B cell (primary cell): ENCODE results near the gene SAT2. TPM values are rescaled to one million over a fixed set of nuclear protein-coding genes. Genes with fewer than 3 reads are reported as not detected.

ENCODE experiments used
- ATAC-seq: fragments of 200-7000 bp; cut with Tn5 transposase; one replicate; pipeline ENCODE4 v1.10.0; 2021; ENCODE audit warnings: low read depth, mild to moderate bottlenecking, moderate number of reproducible peaks, moderate library complexity
- CTCF ChIA-PET: fragments of 350-600 bp; sonication (Branson Sonifier 250); formaldehyde crosslinking; loops from one replicate; lab custom pipeline; 2021; ENCODE audit warnings: antibody characterized with exemption, inconsistent platforms; lab: Charles Lee
- POLR2A ChIA-PET: fragments of 350-600 bp; sonication (Branson Sonifier 250); formaldehyde crosslinking; loops from one replicate; lab custom pipeline; 2021; ENCODE audit warnings: antibody characterized with exemption; lab: Charles Lee
- DNase-seq: peaks from one replicate; pipeline ENCODE4 v3.0.0; 2013
- H2AFZ ChIP-seq: 2 replicates; pipeline ENCODE4 v1.6.1; 2012; ENCODE audit warnings: mild to moderate bottlenecking, low read depth, low read length; ENCODE audit not compliant: insufficient read depth, poor library complexity, severe bottlenecking
- H3K27ac ChIP-seq, 2 donors: 1 replicate in 1 of 2; 2 replicates in 1 of 2; pipeline ENCODE4 v1.5.1; 2012 to 2013; ENCODE audit warnings: low read length in 2 of 2, mild to moderate bottlenecking in 2 of 2, moderate library complexity in 1 of 2
- H3K27me3 ChIP-seq, 4 experiments: fragments of 200-600 bp in 1 of 4; sonication (generic) in 1 of 4; replicated peaks in 1 of 4; 1 replicate in 2 of 4; 2 replicates in 2 of 4; pipeline versions ENCODE4 v1.6.1 to v1.7.0; 2013 to 2016; ENCODE audit warnings: low read length in 3 of 4, mild to moderate bottlenecking in 2 of 4, mixed read lengths in 1 of 4, moderate library complexity in 1 of 4; ENCODE audit not compliant: insufficient read depth in 4 of 4, control insufficient read depth in 3 of 4; ENCODE audit errors: control extremely low read depth in 1 of 4
- H3K36me3 ChIP-seq, 2 experiments: replicated peaks in 1 of 2; 1 replicate in 1 of 2; 2 replicates in 1 of 2; pipeline versions ENCODE4 v1.6.1 to v1.7.1; 2013; ENCODE audit warnings: low read length in 1 of 2; ENCODE audit not compliant: insufficient read depth in 2 of 2, control insufficient read depth in 1 of 2; ENCODE audit errors: control extremely low read depth in 1 of 2, extremely low read depth in 1 of 2
- H3K4me1 ChIP-seq, 2 donors: fragments of 200-600 bp in 1 of 2; sonication (generic) in 1 of 2; 1 replicate in 1 of 2; 2 replicates in 1 of 2; pipeline versions ENCODE4 v1.5.1 to v1.6.1; 2013 to 2017; ENCODE audit warnings: low read length in 2 of 2; ENCODE audit not compliant: control insufficient read depth in 2 of 2, insufficient read depth in 2 of 2
- H3K4me2 ChIP-seq: replicated peaks from 2 replicates; pipeline ENCODE3; 2012; ENCODE audit warnings: mild to moderate bottlenecking, low read depth, low read length; ENCODE audit not compliant: poor library complexity, severe bottlenecking
- H3K4me3 ChIP-seq, 5 experiments: fragments of 200-600 bp in 1 of 5; sonication (generic) in 1 of 5; 1 replicate in 3 of 5; 2 replicates in 2 of 5; pipeline versions ENCODE4 v1.5.1 to v1.7.0; 2011 to 2016; ENCODE audit warnings: low read length in 4 of 5, mild to moderate bottlenecking in 4 of 5, low read depth in 2 of 5, control low read depth in 1 of 5, moderate library complexity in 1 of 5; ENCODE audit not compliant: insufficient read depth in 1 of 5; ENCODE audit errors: control extremely low read depth in 1 of 5, extremely low read depth in 1 of 5
- H3K79me2 ChIP-seq: fragments of 200-600 bp; sonication (generic); one replicate; pipeline ENCODE4 v1.6.0; 2016; ENCODE audit warnings: low read length; ENCODE audit not compliant: control insufficient read depth, insufficient read depth
- H3K9ac ChIP-seq: fragments of 200-600 bp; sonication (generic); 2 replicates; pipeline ENCODE4 v1.6.1; 2017; ENCODE audit warnings: mild to moderate bottlenecking, low read length, moderate library complexity
- H3K9me3 ChIP-seq, 3 donors: one replicate each; pipeline versions ENCODE4 v1.6.1 to v1.7.1; 2013; ENCODE audit warnings: low read length in 2 of 3; ENCODE audit not compliant: control insufficient read depth in 2 of 3, insufficient read depth in 1 of 3; ENCODE audit errors: control extremely low read depth in 1 of 3
- H4K20me1 ChIP-seq: 2 replicates; pipeline ENCODE4 v1.6.0; 2012; ENCODE audit warnings: mild to moderate bottlenecking, low read length; ENCODE audit not compliant: insufficient read depth, control insufficient read depth, poor library complexity, severe bottlenecking
- H3K27ac Mint-ChIP-seq: one replicate; pipeline ENCODE4 v1.8.0; 2021; ENCODE audit warnings: mixed read lengths
- H3K27me3 Mint-ChIP-seq: one replicate; pipeline ENCODE4 v1.8.0; 2021; ENCODE audit warnings: mixed read lengths
- H3K4me1 Mint-ChIP-seq: one replicate; pipeline ENCODE4 v1.8.0; 2021; ENCODE audit warnings: mixed read lengths
- H3K4me3 Mint-ChIP-seq: one replicate; pipeline ENCODE4 v1.8.0; 2021; ENCODE audit warnings: mixed read lengths
- H3K9me3 Mint-ChIP-seq: one replicate; pipeline ENCODE4 v1.8.0; 2022; ENCODE audit warnings: mixed read lengths; ENCODE audit not compliant: insufficient read depth
- CTCF ChIP-seq: fragments of 200-600 bp; IDR thresholded peaks from one replicate; pipeline ENCODE4 v1.8.0; 2022; ENCODE audit warnings: antibody characterized with exemption, mild to moderate bottlenecking
- EZH2 ChIP-seq: IDR thresholded peaks from 2 replicates; pipeline ENCODE4 v1.6.1; 2012; ENCODE audit warnings: borderline replicate concordance, low read depth, mild to moderate bottlenecking, moderate library complexity, low read length; ENCODE audit not compliant: insufficient read depth, poor library complexity, severe bottlenecking
- WGBS: methylation state at CpG from one replicate; pipeline ENCODE4 v1.1.5; 2013; ENCODE audit warnings: missing lambda C conversion rate; ENCODE audit not compliant: insufficient coverage; 5-methylcytosine and 5-hydroxymethylcytosine counted together
- intact Hi-C: fragments of 100-400 bp; cut with micrococcal nuclease; formaldehyde crosslinking; loops from one replicate; pipeline ENCODE4 v1.10.0; 2022
- polyA plus RNA-seq: library from polyadenylated mRNA; depleted of rRNA; stranded (reverse); fragments of >200 nt; gene quantifications from 2 replicates; pipeline ENCODE4 v1.2.3, GENCODE V29; 2012
- total RNA-seq, 2 donors: library from RNA; stranded (reverse); fragments of 120-200 nt in 1 of 2; gene quantifications; 1 replicate in 1 of 2; 2 replicates in 1 of 2; pipeline versions ENCODE4 v1.2.3 to v1.2.4, GENCODE V29; 2013 to 2022

SAT2 gene
- total and polyA plus RNA-seq, 2 donors (not counting 1 experiment from before 2014, with no cell fraction given): 33.8 to 68.8 TPM

- Mint-ChIP-seq H3K27me3 (peaks cover 49% of the 10 kb centered on the region), H3K4me1 (peaks cover 19% of the 10 kb centered on the region), H3K27ac (peak within 1 kb of the TSS; percentile 20), H3K9me3 (no peaks in the 10 kb centered on the region), H3K4me3 (peak within 1 kb of the TSS; percentile 91)
- intact Hi-C loops: loop anchor here (1.0 to 2.0 kb wide), 3 partner anchors 23 to 36 kb away; partner anchors contain the start of genes SAT2 and TP53
- Histone ChIP-seq H3K27me3 (peaks cover 0 to 53% (median 29%) of the 10 kb centered on the region in 4 experiments), H3K9me3 (peaks cover 0 to 6% (median 0%) of the 10 kb centered on the region in 3 donors), H3K4me2 (peak within 1 kb of the TSS; percentile 97), H3K9ac (peak within 1 kb of the TSS; percentile 67), H2AFZ (peak within 1 kb of the TSS; percentile 77), H3K4me3 (peak within 1 kb of the TSS; percentile 26 to 74 (median 47)), H3K4me1 (peaks cover 20 to 24% of the 10 kb centered on the region in 2 donors), H3K27ac (no peak within 1 kb of the TSS), H4K20me1 (no peaks in the 10 kb centered on the region), H3K36me3 (no peaks in the 10 kb centered on the region), H3K79me2 (no peaks in the 10 kb centered on the region)
- DNase-seq (peak; percentile 87), ATAC-seq (peak; percentile 85)
- CTCF ChIA-PET: interaction anchor here (1.0 to 1.7 kb wide), 3 partner anchors 18 to 37 kb away, joined by 6 to 9 read pairs (median 7); partner anchors contain the start of genes FXR2 and TP53
- TF ChIP-seq EZH2 (no peak), CTCF (no peak)
- 0% methylated on average over 23 of the region's 34 CpGs for WGBS
- POLR2A ChIA-PET: interaction anchor here (0.5 to 2.2 kb wide), 6 partner anchors 16 to 91 kb away, joined by 3 to 10 read pairs (median 6); partner anchors contain the start of genes SAT2, TP53 and WRAP53
Observed at GRCh38 chr17:7650509-7651096, 23.0 kb upstream of the SAT2 start, which contains the start of gene ATP1B2. ATP1B2 (plus strand) TSS chr17:7650926; CDS start chr17:7651519, 593 bp downstream.

- no peak overlapping the region for H3K27ac Mint-ChIP-seq
- DNase-seq: no peak
- TF ChIP-seq CTCF (no peak), EZH2 (no peak)
- peaks cover 28% of the 10 kb centered on the region for H3K27me3 Mint-ChIP-seq
- H3K9me3 ChIP-seq: peaks cover 0 to 6% (median 0%) of the 10 kb centered on the region in 3 donors
- CTCF ChIA-PET: interaction anchor here (0.7 to 1.7 kb wide), 2 partner anchors 39 to 134 kb away, joined by 3 read pairs; no protein-coding TSS in a partner anchor
- no peak for ATAC-seq
- 83% methylated on average over 1 of the region's 4 CpGs for WGBS
- no peak overlapping the region for H3K9ac ChIP-seq
- H3K9me3 Mint-ChIP-seq: no peaks in the 10 kb centered on the region
- H3K4me1 Mint-ChIP-seq: peaks cover 20% of the 10 kb centered on the region
- POLR2A ChIA-PET: interaction anchor here (0.7 kb wide), 1 partner anchor 20 kb away, joined by 3 read pairs; no protein-coding TSS in a partner anchor
- no peaks in the 10 kb centered on the region for H3K36me3 ChIP-seq
- intact Hi-C loops: no loop called here
- no peak overlapping the region for H3K4me2 ChIP-seq
- no peak overlapping the region for H3K4me3 ChIP-seq
- no peaks in the 10 kb centered on the region for H3K79me2 ChIP-seq
- H3K4me1 ChIP-seq: peaks cover 21 to 28% of the 10 kb centered on the region in 2 donors
- no peaks in the 10 kb centered on the region for H4K20me1 ChIP-seq
- H3K27me3 ChIP-seq: peaks cover 0 to 40% (median 21%) of the 10 kb centered on the region in 4 experiments
- H3K4me3 Mint-ChIP-seq: no peak overlapping the region
- no peak overlapping the region for H3K27ac ChIP-seq
- H2AFZ ChIP-seq: no peak overlapping the region
Observed at GRCh38 chr17:7647018-7647417, 19.4 kb upstream of the SAT2 start.
